H1 (cell line): Measurements from ENCODE around the gene OXNAD1. TPM values are rescaled to one million over a fixed set of nuclear protein-coding genes. Genes with fewer than 3 reads are reported as not detected.

ENCODE experiments used
- JUN ChIP-seq: IDR thresholded peaks from 2 replicates; pipeline ENCODE4 v1.6.1; 2011; ENCODE audit warnings: low read depth, mild to moderate bottlenecking, improper control_type of control experiment, low read length
- RFX5 ChIP-seq: IDR thresholded peaks from 2 replicates; pipeline ENCODE4 v1.6.1; 2011; ENCODE audit warnings: low read depth, low read length, improper control_type of control experiment, borderline replicate concordance
- SIX5 ChIP-seq: IDR thresholded peaks from 2 replicates; pipeline ENCODE4 v1.6.1; 2011; ENCODE audit warnings: mild to moderate bottlenecking, low read depth, low read length
- polyA plus RNA-seq, 7 experiments: library from polyadenylated mRNA; depleted of rRNA in 3 of 7; stranded (reverse) in 5 of 7; unstranded in 2 of 7; fragments of >200 nt in 5 of 7; fragments of 200-250 nt in 2 of 7; gene quantifications; 1 replicate in 5 of 7; 2 replicates in 1 of 7; 4 replicates in 1 of 7; pipeline versions ENCODE4 v1.2.1 to v1.2.3, GENCODE V29; 2011 to 2013; ENCODE audit warnings: missing spikeins in 2 of 7, mixed read lengths in 2 of 7
- total RNA-seq: library from RNA; stranded (reverse); fragmentation: NEBNext Ultra II Directional; extraction: Animal tissue kit (Norgen Biotek cat#: 25700); gene quantifications from 2 replicates; pipeline ENCODE4 v1.2.1, GENCODE V29; 2021

Gene OXNAD1
- total and polyA plus RNA-seq, 2 of the 8 experiments (the other 6 are each of a cell fraction or from before 2014, with no cell fraction given): 14.9 to 24.8 TPM

DNA sequence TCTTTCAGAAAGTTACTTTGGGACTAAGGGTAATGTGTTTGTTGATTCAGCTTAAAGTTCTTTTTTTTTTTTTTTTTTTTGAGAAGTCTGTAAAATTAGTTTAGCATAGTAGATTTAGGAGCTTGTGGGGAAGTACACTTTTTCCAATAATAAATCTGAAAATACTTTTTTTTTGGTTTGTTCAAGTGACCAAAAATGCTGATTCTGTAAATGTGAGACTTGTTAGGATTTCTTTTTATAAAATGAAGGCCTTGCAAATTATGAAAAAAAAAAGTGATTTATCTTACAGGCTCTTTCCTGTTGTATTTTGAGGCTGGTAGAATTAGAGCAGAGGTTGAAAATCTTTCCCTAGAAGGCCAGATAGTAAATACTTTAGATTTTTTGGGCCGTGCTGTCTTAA lies 7.6 kb downstream of the OXNAD1 start (continued):
- TF ChIP-seq JUN (no peak), SIX5 (no peak), RFX5 (no peak)
